Glomerular visceral epithelial cell (primary cell): Measurements from ENCODE around the gene ST3GAL3.
"Not testable (repeated sequence)": the region's sequence is repeated elsewhere in the genome, so short reads cannot be mapped to it uniquely, and the experiment has no call there.

ENCODE experiments used
- DNase-seq: peaks from one replicate; pipeline ENCODE4 v3.0.0-alpha.2; 2016; ENCODE audit errors: extremely low spot score

The ST3GAL3 gene

DNA sequence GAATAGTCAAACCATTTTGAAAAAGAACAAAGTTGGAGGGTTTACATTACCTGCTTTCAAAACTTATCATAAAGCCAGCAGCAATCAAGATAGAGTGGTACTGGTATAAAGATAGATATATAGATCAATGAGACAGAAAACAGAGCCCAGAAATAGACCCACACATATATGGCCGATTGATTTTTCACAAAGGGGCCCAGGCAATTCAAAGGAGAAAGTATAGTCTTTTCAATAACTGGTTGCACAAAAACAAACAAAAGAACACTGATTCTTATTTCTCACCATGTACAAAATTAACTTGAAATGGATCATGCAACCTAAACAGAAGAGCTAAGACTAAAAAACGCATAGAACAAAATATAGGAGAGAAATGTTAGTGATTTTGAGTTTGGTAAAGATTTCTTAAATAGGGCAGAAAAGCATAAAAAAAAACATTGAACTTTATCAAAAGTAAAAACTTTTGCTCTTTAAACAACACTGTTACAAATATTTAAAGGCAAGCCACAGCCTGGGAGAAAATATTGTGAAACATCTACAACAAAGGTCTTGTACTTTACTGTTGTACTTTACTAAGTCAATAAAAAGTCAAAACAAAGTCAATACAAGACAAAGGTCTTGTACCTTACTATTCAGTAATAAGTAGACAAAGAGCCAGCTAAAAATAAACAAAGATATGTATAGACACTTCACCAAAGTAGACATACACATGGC is 50.2 kb downstream of the ST3GAL3 start:
- no peak for DNase-seq

DNA sequence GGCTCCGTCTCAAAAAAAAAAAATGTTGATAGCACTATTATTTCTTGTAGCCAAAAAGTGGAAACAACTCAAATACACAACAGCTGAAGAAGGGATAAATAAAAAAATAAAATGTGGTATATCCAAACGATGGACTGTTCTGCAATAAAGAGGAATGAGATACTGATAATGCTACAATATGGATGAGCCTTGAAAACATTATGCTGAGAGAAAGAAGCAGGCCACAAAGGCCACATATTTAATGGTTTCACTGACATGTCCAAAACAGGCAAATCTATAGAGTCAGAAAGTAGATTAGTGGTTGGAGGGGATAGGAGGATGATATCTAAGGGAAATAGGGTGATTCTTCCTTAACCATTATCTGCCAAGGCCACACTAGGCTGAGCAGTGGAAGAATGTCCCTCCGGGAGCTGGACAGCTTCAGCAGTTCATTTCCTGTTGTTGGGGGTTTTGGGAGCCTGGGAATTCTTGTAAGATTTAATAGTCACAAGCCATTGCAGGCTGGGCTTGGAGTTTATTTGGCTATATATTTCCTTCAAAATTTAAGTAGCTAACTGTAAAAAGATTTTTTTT is 53.5 kb downstream of the ST3GAL3 start:
- DNase-seq = no peak

DNA sequence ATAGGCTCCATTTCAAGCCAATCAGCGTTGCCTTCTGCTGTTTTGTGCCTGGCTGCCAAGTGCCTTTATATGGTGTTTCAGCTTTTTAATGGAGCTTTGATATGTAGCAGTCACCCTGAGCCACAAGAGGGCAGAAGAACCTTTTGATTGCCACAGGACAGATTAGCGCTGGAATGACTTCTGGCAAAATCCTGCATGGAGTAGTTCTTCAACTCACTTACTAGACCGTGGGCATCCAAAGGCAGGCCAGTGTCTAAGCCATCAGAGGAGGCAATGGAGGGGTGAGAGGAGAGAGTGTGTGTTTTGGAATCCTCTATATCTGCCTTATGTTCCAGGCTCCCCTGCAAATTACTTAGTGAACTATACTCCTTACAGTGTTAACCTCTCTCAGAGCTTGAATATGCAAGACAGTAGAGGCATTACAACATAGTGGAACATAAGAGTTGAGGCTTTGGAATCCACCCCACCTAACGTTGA is 56.2 kb downstream of the ST3GAL3 start:
- peak; percentile 83 for DNase-seq

DNA sequence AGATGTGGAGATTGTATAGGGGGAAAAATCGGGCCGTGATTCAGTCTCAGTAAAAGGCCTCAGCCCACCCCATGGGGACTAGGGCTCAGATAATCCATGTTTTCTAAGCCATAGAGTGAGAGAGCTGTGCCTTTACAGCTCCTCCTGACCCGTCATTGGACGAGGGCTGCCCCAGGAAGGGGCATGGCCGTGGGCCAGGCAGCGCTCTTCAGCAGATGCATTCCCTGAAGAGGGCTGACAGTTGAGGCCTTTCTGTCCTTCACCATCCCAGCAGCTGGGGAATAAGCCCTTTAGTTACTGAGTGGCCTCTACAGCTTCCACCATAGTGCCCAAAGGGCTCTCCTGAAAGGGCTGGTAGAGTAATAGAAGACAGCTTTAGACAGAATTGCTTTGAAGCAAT is 57.2 kb downstream of the ST3GAL3 start:
- no peak for DNase-seq

DNA sequence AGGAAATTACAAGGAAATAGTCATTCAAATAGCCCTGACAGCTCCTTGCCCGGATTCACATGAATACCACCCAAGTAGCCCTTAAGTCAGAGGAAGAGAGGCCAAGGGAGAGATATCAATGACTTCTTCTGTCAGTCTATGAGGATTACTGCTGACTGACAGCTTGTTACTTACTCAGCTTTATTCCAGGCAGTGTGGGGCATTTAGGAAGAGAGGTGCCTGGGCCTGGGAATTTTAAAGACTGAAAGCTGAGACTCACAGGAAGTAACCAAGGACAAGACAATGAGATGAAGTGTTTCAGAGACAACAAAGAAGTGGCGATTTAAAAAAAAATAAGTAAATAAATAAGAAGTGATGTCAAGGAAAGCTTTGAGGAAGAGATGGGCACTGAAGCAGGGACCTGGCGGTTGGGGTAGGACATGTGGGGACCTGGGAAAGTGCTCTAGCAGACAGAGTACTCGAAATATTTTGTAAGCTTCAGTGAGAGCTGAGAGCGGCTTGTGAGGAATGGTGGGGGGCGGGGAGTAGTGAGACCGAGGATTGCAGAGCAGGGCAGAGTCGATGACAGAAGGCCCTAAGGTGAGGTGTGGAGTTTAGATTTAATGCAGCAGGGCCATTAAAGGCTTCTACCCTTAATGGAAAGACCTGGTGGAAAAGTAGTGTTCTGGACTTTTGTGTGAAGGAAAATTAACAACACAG is 58.9 kb downstream of the ST3GAL3 start:
- DNase-seq = no peak

DNA sequence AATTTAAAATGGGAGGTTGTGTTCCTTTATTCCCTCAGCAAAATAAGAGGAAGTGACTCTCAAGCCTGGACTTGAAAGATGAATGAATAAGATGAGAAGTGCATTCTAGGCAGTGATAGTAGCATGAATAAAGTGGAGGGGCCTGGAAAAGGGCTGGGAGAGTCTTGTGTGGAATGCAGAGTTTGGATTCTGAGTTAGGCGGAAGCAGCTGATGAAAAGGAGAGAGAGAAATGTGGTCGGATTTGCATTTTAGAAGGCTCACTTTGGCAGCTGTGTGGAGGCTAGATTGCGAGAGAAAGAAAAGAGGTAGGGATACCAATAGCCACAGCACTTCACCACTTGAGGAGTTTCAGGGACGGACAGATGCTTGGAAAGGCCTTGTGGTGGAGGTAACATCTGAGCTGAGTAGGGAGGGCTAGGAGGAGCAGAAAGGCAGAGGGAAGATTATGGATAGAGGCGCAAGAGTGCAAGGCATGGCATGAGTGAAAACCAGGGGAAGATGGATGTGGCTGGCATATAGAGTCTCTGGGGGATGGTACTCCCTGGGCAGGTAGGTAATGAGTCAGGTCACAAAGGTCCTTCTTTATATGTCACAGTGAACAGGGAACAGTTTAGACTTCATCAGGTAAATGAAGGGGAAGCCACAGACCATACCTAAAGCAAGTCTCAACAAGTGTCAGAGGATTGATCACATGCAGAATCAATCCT is 59.6 kb downstream of the ST3GAL3 start:
- DNase-seq = no peak

DNA sequence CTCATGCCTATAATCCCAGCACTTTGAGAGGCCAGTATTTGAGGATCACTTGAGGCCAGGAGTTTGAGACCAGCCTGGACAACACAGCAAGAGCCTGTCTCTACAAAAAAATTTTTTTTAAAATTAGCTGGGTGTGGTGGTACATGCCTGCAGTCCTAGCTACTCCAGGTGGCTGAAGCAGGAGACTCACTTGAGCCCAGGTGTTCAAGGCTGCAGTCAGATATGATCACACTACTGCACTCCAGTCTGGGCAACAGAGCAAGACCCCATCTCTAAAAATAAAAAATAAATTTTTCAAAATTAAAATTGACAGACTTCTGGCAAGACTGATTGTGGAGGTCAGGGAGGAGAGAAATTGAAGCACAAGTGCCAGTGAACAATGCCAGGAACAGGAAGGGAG is 60.8 kb downstream of the ST3GAL3 start:
- no peak for DNase-seq

DNA sequence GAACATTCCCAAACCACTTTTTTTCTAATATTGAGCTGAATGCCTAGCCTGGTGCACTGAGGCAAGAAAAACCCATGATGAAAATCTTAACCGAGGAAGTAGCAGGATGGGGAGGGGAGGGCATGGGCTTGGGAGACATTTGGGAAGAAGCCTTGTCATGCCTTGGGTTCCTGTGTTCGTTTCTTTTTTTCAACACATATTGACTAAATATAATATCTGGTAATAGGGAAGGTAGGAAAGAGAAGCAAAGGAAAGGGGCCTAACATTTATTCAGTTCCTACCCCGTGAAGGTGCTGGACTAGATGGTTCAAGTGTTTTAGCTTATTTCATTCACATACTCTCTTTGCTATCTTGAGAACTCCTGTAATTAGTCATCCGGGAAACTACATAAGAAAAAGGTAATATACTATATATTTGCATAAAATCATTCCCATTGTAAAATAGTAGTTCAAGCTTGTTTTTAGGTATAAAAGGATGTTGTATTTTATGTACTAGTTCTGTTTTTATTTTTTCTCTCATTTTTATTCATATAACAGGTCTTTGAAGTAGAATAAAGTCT is 62.1 kb downstream of the ST3GAL3 start:
- no peak for DNase-seq

DNA sequence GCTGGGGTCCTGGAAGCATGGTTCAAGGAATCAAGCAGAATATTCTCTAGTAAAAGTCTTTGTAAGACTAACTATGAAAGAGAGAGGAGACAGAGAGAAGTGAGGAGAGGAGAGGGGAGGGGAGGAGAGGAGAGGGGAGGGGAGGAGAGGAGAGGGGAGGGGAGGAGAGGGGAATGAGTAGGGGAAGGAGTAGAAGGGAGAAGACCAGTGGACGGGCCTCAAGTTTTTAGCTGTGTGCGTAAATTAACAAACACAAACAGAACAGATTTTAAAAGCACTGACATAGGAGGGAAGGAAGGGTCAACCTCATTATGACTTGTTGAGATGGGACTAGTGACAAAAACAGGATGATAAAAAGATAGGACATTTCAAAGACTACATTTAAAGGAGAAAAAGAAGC is 62.8 kb downstream of the ST3GAL3 start:
- no peak for DNase-seq

DNA sequence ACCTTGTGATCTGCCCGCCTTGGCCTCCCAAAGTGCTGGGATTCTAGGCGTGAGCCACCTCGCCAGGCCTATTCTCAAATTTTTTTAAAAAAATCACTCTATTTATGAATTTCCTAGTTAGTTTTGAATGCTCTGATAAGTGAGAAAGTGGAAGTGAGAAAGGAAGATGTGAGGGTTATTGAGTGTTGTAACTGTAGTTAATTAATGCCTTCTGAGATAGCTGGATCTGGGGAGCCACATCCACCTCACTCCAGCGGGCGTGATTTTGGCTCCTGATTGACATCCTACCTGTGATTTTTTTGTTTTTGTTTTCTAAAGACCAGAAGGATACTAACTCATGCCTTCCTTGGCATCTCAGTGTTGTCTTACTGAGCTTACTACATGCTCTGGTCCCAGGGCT is 65.6 kb downstream of the ST3GAL3 start:
- DNase-seq = no peak

DNA sequence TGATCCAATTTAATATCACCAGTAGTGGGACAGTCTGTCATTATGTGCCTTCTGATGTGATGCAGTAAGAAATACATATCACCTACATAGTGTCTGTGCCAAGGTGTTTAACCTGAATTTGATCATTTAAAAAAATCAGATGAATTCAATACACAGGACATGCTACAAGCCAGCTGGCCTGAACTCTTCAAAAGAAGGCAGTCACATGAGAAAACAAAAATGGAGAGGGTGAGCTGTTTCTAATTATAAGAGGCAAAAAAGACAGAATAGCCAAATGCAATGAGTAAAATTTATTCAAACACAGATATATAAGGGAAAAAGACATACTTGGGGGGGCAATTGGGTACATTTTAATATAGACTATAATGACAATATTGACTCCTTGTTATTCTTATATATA is 66.5 kb downstream of the ST3GAL3 start:
- no peak for DNase-seq

DNA sequence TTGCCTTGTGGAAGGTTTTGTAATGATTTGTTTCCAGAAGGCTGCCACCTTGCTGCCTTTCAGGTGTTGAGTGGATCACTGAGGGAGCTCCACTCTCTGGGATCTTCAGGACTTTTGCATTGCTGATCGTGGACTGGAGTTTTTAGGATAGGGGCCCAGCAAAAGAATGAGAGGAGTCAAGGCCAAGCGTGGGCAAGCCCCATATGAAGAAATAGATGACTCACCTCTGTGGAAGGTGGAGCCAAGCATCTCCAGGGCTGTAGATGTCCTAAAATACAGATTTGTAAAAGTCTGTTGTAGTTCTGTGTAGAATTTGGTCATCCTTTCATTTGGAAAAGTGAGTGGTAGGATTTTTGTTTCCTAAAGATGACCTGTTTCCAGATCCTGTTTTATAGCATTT is 67.0 kb downstream of the ST3GAL3 start:
- DNase-seq = peak; percentile 28

DNA sequence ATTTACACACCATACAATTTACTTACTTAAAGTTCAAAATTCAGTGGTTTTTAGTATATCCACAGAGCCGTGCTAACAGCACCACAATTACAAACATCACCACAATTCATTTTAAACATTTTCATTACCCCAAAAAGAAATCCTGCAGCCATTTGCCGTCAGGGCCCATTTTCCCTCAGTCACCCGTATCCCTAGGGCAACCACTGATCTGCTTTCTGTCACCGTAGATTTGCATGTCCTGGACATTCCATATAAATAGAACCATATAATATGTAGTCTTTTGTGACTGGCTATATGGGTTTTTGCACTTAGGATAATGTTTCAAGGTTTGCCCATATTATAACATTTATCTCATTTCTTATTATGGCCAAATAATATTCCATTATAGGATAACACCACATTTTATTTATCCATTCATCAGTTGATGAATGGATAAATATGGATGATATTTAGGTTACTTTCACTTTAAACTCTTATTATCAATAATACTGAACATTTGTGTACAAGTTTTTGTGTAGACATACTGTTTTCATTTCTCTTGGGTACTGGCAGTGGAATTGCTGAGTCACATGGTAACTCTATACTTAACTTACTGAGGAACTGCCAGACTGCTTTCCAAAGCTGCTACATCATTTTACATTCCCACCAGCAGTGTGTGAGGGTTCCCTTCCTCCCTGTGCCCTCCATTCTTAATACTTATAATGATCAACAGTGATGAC is 68.9 kb downstream of the ST3GAL3 start:
- DNase-seq = no peak

DNA sequence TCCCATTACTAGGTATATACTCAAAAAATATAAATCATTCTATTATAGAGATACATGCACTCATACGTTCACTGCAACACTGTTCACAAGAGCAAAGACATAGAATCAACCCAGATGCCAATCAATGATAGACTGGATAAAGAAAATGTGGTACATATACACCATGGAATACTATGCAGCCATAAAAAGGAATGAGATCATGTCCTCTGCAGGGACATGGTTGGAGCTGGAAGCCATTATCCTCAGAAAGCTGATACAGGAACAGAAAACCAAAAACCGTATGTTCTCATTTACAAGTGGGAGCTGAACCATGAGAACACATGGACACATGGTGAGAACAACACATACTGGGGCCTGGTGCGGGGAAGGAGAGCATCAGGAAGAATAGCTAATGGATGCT is 70.6 kb downstream of the ST3GAL3 start:
- not testable (repeated sequence) for DNase-seq

DNA sequence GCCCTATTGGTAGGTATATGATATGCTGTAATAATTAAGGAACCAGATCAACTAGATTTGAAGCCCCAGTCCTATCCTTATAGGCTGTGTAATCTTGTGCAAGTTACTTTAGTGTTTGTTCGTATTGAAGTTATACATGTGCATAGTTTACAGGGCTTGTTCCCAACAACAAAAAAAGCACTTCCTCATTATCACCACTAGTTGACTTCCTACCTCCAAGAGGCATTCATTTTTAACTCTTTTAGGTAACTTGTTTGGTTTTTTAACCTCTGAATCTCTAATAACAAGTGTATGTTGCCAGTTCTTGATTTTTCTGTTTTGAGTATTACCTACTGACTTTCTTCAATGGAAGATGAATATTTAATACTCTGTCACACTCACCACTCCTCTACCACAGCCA is 71.9 kb downstream of the ST3GAL3 start:
- no peak for DNase-seq

DNA sequence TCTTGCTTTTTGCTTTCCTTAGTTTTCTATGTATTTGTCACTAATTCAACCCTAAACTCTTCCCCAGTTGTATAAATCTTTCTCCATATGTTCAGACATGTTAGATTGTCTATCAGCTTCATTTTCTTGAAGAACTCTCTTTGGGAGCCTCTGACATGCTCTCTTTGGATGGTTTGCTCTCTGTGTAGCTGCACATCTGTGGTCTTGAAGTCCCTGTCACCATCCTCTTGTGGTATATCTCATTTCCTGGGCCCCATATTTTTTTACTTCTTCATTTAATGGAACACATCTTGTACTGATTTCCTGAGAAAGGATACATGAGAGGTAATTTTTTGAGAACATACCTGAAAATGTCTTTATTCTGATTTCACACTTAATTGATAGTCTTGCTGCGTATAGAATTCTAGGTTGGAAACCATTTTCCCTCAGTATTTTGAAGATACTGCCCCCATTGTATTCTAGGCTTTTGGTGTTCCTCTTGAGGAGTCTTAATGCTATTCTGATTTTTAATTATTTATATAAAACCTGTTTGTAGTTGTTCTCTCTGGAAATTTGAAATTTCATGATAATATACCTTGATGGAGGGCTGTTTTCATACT is 72.6 kb downstream of the ST3GAL3 start:
- no peak for DNase-seq

DNA sequence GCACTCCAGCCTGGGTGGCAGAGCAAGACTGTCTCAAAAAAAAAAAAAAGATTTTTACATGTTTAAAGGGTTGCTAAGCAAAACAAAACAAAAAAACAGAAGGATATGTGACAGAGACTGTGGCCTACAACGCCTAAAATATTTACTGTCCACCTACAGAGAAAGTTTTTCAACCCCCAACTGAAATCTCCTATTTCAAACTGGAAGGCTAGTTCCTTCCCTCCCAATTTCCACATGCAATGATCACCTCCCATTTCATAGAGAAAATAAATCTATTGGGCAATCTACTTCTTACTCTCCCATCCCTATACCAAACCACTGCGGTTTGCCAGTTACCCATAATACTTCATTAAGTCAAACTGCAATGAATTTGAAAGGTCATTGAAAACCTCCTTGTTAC is 74.2 kb downstream of the ST3GAL3 start:
- DNase-seq = no peak

DNA sequence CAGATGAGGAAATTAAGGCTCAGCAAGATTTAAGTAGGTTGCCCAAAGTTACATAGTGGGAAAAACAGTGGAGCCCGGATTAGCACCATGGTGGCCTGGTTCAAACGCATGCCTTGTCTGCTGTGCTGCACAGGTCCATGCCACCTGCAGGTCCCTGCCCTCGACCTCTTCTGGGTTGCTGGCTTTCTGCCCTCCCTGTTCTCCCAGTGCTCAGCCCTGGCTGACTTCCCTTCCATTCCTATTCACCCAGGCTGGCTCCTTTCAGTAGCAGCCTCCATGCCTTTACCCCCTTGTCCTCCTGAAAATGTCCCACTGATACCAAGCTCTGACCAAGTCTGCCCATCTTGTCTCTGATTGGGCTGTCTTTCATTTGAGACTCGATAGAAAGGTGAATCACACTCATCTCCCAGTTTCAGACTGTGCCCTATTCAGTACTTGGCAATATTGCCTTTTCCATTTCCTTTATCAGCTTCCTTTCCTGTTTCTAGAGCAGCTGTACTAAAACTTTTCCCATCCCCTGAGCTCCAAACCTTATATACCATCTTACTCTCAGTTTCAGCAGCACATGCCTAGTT is 75.8 kb downstream of the ST3GAL3 start:
- DNase-seq = no peak

DNA sequence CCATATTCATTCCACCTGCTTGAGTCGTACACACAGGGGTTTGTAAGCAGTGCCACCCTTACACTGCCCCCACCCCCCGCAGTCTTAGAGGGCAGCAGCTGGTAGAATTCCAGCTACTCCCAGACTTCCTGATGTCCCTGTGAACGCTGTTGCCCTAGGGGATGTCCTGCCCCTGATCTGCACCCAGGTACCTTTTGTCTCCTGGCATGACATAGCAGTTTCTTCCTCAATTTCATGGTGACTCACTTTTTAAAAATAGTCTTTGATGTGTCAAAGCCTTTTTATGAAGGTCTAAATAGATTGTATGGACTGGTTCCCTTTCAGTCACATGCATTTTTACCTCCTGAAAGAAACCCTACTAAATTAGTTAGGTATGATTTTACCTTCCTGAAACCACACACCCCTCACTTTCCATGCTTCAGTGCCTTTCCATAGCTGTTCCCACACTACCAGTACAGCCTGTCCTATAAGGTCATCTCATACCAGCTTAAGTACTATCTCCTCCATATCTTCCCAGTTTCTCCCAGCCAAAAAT is 76.4 kb downstream of the ST3GAL3 start:
- peak; percentile 63 for DNase-seq

DNA sequence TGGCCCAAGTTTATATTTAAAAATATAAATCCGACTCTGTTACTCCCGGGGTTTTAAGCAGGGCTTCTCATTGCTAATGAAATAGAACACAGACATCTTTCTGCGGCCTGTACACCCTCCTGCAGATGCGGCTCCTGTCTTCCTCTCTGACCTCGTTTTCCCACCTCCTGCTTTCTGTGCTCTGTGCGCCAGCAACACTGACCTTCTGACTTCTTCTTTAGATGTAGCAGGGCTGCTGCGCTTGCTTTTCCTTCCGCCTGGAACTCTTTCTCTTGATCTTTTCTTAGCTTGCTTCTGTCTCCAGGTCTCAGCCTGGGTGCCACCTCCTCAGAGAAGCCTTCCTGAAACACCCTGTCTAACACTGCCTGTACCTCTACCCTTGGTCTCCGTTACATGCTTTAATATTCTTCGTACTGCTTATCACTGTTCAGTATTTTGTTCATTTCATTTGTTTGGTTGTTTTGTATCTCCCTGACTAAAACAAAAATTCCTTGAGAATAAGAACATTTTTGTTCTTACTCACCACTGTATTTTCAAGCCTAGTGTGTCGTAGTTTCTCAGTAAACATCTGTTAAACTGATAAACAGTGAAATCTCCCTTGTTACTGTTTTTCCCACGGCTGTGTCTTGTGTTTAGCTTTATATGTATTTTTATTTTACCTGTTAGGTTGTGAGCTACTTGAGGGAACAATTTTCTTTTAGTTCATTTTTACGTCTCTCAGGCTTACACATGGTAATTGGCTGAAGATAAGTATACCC is 79.0 kb downstream of the ST3GAL3 start:
- DNase-seq = no peak
